Loucy (cell line): Measurements from ENCODE around the gene GPRC5C.

Experiments used
- EZH2phosphoT487 ChIP-seq: fragments of 200-600 bp; IDR thresholded peaks from 2 replicates; pipeline ENCODE4 v1.6.1; 2018; ENCODE audit warnings: antibody characterized with exemption, mild to moderate bottlenecking, moderate library complexity, borderline replicate concordance
- TF ChIP-seq, protein P1 (sequence below): fragments of 200-600 bp; sonication (generic); conservative IDR thresholded peaks from 2 replicates; pipeline ENCODE4 v1.5.1; 2014; ENCODE audit warnings: mild to moderate bottlenecking, antibody characterized with exemption, low read length

DNA sequence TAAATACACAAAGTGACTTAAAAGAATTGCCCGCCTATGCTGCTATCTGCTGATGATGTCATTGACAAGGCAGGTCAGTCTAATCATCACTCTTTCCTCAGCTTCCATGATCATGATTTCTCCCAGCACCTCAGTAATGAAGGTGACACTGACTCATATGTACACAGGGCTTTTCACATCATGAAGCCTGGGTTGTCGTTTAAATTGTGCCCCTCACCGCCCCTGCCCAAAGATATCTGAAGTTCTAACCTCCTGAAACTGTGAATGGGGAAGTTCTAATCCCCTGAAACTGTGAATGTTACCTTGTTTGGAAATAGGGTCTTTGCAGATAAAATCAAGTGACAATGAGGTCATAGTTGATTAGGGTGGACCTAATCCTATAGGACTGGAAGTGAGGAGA is 17.4 kb upstream of the GPRC5C start:
- TF ChIP-seq, protein P1, sequence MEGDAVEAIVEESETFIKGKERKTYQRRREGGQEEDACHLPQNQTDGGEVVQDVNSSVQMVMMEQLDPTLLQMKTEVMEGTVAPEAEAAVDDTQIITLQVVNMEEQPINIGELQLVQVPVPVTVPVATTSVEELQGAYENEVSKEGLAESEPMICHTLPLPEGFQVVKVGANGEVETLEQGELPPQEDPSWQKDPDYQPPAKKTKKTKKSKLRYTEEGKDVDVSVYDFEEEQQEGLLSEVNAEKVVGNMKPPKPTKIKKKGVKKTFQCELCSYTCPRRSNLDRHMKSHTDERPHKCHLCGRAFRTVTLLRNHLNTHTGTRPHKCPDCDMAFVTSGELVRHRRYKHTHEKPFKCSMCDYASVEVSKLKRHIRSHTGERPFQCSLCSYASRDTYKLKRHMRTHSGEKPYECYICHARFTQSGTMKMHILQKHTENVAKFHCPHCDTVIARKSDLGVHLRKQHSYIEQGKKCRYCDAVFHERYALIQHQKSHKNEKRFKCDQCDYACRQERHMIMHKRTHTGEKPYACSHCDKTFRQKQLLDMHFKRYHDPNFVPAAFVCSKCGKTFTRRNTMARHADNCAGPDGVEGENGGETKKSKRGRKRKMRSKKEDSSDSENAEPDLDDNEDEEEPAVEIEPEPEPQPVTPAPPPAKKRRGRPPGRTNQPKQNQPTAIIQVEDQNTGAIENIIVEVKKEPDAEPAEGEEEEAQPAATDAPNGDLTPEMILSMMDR: no peak
- TF ChIP-seq EZH2phosphoT487: no peak
